NT2/D1 (cell line): ENCODE measurements around the gene SORBS2.

Source experiments
- SUZ12 ChIP-seq: IDR thresholded peaks from 2 replicates; pipeline ENCODE4 v1.6.1; 2011; ENCODE audit not compliant: insufficient read length, insufficient read depth; ENCODE audit errors: extremely low read depth
- ZNF274 ChIP-seq: IDR thresholded peaks from 2 replicates; pipeline ENCODE4 v1.6.1; 2011; ENCODE audit warnings: mild to moderate bottlenecking, low read depth, low read length

- no peak for TF ChIP-seq ZNF274
- TF ChIP-seq SUZ12: no peak
Measured at GRCh38 chr4:185638093-185638492, 173.9 kb downstream of the SORBS2 start.
